Nephron (organoid): ENCODE data around the gene UST.
"Not testable (repeated sequence)": the region's sequence is repeated elsewhere in the genome, so short reads cannot be mapped to it uniquely, and the experiment has no call there.

Experiments used
- H3K27ac Mint-ChIP-seq, 3 experiments: 2 replicates each; pipeline ENCODE4 v1.8.0; 2020; ENCODE audit warnings: mixed read lengths in 3 of 3, mild to moderate bottlenecking in 2 of 3, moderate library complexity in 1 of 3
- H3K27me3 Mint-ChIP-seq: 2 replicates; pipeline ENCODE4 v1.8.0; 2021; ENCODE audit warnings: low read depth, mild to moderate bottlenecking, moderate library complexity, mixed read lengths
- H3K36me3 Mint-ChIP-seq: 2 replicates; pipeline ENCODE4 v1.8.0; 2020; ENCODE audit warnings: low read depth, mixed read lengths
- H3K4me1 Mint-ChIP-seq: 2 replicates; pipeline ENCODE4 v1.8.0; 2020; ENCODE audit warnings: mixed read lengths
- H3K4me3 Mint-ChIP-seq, 3 experiments: 2 replicates each; pipeline ENCODE4 v1.8.0; 2020; ENCODE audit warnings: mild to moderate bottlenecking in 3 of 3, mixed read lengths in 3 of 3, moderate library complexity in 2 of 3
- H3K9me3 Mint-ChIP-seq: 2 replicates; pipeline ENCODE4 v1.8.0; 2020; ENCODE audit warnings: mixed read lengths
- TF ChIP-seq, protein P1 (sequence below), 3 experiments: fragments of 200-600 bp; sonication (generic); IDR thresholded peaks; one replicate each; pipeline ENCODE4 v1.5.0; 2021; ENCODE audit warnings: antibody characterized with exemption in 3 of 3; ENCODE audit not compliant: unreplicated experiment in 3 of 3

Gene UST

DNA sequence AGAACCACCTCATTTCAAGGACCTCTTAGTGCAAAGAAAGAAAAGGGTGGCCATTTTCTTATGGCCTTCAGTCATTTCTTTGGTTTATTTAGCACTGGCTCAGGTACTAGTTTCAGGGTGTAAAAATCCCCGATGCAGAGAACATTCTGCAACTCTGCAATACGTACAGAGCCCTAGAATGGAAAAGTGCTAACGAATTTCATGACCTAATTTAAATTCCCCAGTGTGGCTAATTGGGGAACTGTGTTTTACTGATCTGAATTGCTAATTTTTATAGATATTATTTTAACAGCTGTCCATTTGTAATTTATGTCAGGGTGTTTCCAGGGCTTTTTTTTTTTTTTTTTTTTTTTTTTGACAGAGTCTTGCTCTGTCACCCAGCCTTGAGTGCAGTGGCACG is 160.7 kb downstream of the UST start:
- TF ChIP-seq, protein P1, sequence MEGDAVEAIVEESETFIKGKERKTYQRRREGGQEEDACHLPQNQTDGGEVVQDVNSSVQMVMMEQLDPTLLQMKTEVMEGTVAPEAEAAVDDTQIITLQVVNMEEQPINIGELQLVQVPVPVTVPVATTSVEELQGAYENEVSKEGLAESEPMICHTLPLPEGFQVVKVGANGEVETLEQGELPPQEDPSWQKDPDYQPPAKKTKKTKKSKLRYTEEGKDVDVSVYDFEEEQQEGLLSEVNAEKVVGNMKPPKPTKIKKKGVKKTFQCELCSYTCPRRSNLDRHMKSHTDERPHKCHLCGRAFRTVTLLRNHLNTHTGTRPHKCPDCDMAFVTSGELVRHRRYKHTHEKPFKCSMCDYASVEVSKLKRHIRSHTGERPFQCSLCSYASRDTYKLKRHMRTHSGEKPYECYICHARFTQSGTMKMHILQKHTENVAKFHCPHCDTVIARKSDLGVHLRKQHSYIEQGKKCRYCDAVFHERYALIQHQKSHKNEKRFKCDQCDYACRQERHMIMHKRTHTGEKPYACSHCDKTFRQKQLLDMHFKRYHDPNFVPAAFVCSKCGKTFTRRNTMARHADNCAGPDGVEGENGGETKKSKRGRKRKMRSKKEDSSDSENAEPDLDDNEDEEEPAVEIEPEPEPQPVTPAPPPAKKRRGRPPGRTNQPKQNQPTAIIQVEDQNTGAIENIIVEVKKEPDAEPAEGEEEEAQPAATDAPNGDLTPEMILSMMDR (IDR thresholded peaks at IDR 0.05; ENCODE audit: unreplicated experiment in 3 of 3), result no peak
- no peak overlapping the region for H3K27ac Mint-ChIP-seq
- H3K36me3 Mint-ChIP-seq, result no peaks in the 10 kb centered on the region
- H3K27me3 Mint-ChIP-seq, result no peaks in the 10 kb centered on the region
- H3K9me3 Mint-ChIP-seq, result no peaks in the 10 kb centered on the region
- no peak overlapping the region for H3K4me3 Mint-ChIP-seq
- peaks cover 19% of the 10 kb centered on the region for H3K4me1 Mint-ChIP-seq

DNA sequence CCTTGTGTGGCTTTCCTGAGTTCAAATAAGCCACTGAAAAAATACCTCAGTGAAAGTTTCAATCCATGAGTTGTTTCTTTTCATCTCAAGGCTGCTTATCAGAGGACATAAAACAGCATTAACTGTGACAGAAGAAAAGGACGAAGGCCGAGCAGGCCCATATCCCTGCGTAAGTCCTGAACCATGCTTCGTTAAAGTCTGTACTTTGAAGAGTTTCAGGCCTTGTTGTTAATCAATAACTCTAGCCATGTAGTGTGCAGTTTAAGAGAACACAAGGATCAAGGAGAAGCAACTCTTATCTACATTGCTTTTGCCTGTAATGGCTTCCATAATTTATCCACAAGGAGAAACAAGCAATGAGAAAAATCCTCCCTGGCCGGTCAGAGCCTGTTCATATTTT is 165.4 kb downstream of the UST start:
- H3K27ac Mint-ChIP-seq, result peak overlapping the region; percentile 66 to 84 (median 75)
- no peak overlapping the region for H3K4me3 Mint-ChIP-seq
- H3K4me1 Mint-ChIP-seq, result peaks cover 26% of the 10 kb centered on the region
- TF ChIP-seq, protein P1 (IDR thresholded peaks at IDR 0.05; ENCODE audit: unreplicated experiment in 3 of 3), result no peak
- H3K27me3 Mint-ChIP-seq, result no peaks in the 10 kb centered on the region
- no peaks in the 10 kb centered on the region for H3K9me3 Mint-ChIP-seq
- H3K36me3 Mint-ChIP-seq, result peaks cover 3% of the 10 kb centered on the region

DNA sequence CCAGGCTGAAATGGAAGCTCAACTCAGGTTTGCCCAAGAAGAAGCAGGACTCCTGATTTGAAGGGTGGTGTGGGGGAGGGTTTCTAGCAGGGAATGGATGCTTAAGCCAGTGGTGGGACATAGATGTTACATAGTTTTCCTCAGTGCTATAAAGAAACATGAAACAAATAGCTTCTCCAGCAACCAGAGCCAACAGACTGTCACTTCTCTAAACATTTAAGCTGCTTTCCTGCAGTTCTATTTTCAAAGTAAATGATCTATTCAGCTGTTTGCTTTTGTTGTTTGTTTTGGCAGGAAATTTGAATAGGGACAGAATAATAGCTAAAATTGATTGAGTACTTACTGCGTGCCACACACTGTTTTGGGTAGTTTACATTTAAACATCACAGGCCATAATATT is 169.0 kb downstream of the UST start:
- H3K27ac Mint-ChIP-seq, result peak overlapping the region; percentile 21 to 69 (median 55)
- H3K9me3 Mint-ChIP-seq, result no peaks in the 10 kb centered on the region
- no peak overlapping the region for H3K4me3 Mint-ChIP-seq
- TF ChIP-seq, protein P1 (IDR thresholded peaks at IDR 0.05; ENCODE audit: unreplicated experiment in 3 of 3), result no peak
- H3K36me3 Mint-ChIP-seq, result peaks cover 14% of the 10 kb centered on the region
- no peaks in the 10 kb centered on the region for H3K27me3 Mint-ChIP-seq
- H3K4me1 Mint-ChIP-seq, result peaks cover 46% of the 10 kb centered on the region

DNA sequence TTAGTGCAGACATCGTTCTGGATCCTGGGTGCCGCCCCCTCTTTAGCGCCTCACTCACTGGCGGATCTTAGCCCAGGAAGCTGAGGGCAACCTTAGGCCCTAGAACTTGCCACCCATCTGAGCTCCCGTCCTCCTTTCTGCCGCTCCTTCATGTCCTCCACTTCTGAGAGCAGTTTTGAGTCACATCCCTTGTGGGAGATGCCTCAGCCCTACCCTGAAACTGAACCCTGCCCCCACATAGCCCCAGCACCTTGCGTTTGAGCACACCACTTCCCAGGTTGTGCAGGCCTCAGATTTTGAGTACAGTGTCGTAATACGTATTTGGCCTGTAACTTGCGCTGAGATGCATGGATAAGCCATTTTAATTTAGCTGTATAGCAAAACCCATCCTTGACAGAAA is 169.7 kb downstream of the UST start:
- H3K4me3 Mint-ChIP-seq, H3K9me3 Mint-ChIP-seq, H3K27me3 Mint-ChIP-seq, H3K27ac Mint-ChIP-seq: not testable (repeated sequence)
- Mint-ChIP-seq H3K36me3 (peaks cover 14% of the 10 kb centered on the region), H3K4me1 (peaks cover 46% of the 10 kb centered on the region)

DNA sequence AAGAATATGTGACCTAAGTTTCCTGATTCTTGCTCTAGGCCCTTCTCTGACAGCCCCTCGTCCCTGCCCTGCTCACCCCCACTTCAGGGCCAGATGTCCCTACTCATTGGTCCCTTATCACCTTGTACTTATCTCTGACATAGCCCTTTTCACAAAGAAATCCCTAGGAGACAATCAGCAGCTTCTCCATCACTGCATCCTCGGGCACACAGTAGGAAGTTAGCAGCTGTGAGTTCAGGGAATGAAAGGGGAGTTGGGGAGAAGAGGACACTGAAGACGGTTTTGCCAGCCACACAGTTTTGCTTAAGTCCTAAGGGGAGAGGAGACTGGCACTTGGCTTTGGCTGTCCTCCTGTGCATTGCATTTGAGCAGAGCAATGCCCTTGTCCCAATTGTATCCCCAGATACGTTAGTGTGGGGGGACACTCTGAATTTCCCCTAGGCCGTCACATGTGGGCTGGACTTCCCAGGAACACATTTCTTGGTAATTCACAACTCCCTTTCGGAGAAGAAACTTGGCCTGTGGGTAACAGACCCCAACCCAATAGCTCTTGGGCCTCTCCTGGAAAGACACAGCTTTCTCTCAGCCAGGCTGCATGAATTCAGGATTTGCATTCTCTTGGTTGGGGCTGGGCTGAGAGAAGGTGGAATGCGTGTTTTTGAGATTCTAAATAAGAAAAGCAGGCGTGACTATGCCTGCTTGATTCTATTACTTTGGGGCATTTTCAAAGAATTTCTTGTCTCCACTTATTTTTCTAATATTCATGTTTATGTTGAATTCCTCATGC is 177.6 kb downstream of the UST start:
- Mint-ChIP-seq H3K27ac (peak overlapping the region; percentile 37 to 77 (median 53)), H3K4me1 (peaks cover 32% of the 10 kb centered on the region), H3K9me3 (no peaks in the 10 kb centered on the region)

DNA sequence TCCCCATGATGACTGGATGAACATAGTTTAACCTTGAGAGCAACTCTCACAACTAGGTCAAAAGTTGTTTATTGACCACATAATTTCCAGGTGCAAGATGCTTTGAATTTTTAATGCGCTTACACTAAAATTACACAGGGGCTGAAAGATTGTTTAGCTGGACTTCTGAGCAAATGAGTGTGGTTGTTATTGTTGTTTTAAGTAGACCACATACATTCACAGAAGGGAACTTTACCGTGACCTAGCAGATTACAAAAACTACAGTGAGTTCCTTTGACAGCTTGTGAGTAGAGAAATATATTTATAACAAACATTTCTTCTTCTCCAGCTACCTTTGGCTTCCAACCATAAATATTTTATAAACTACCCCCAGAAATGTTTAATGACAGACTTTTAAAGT is 178.9 kb downstream of the UST start:
- peaks cover under 1% of the 10 kb centered on the region for H3K36me3 Mint-ChIP-seq
- no peaks in the 10 kb centered on the region for H3K9me3 Mint-ChIP-seq
- H3K4me3 Mint-ChIP-seq, result no peak overlapping the region
- H3K4me1 Mint-ChIP-seq, result peaks cover 34% of the 10 kb centered on the region
- peak overlapping the region in 2 of 3 experiments; percentile 53 to 71 for H3K27ac Mint-ChIP-seq
- TF ChIP-seq, protein P1 (IDR thresholded peaks at IDR 0.05; ENCODE audit: unreplicated experiment in 3 of 3), result no peak
- no peaks in the 10 kb centered on the region for H3K27me3 Mint-ChIP-seq

More for the DNA sequence above, 177.6 kb downstream of the UST start:
- Mint-ChIP-seq H3K27me3 (no peaks in the 10 kb centered on the region), H3K4me3 (no peak overlapping the region), H3K36me3 (peaks cover 6% of the 10 kb centered on the region)
- TF ChIP-seq, protein P1 (IDR thresholded peaks at IDR 0.05; ENCODE audit: unreplicated experiment in 3 of 3), result no peak
